Subcutaneous adipose tissue (tissue), 4 donors: ENCODE results near the gene OPRPN. TPM values are rescaled to one million over a fixed set of nuclear protein-coding genes. Genes with fewer than 3 reads are reported as not detected.

Source experiments
- total RNA-seq, 4 donors: library from RNA; depleted of rRNA; stranded (reverse); fragments of >200 nt; gene quantifications; one replicate each; pipeline ENCODE4 v1.1.0, GENCODE V29; 2016

Gene OPRPN
- total RNA-seq, 4 donors from 2014 or later, result not detected

Other genes with a start within 250 kb of the OPRPN start
- gene PRR27, start 243.7 kb upstream of the OPRPN start, total RNA-seq, result not detected
- gene ODAM, start 202.2 kb upstream of the OPRPN start, total RNA-seq, result not detected
- gene FDCSP, start 171.8 kb upstream of the OPRPN start, total RNA-seq, result not detected
- gene CSN3, start 155.3 kb upstream of the OPRPN start, total RNA-seq, result not detected
- not detected for gene CABS1, start 63.0 kb upstream of the OPRPN start, total RNA-seq
- not detected for gene SMR3A, start 37.2 kb upstream of the OPRPN start, total RNA-seq
- gene SMR3B, start 14.8 kb upstream of the OPRPN start, total RNA-seq, result not detected
- not detected for gene MUC7, start 74.3 kb downstream of the OPRPN start, total RNA-seq
- not detected for gene AMTN, start 120.6 kb downstream of the OPRPN start, total RNA-seq
- not detected for gene AMBN, start 194.3 kb downstream of the OPRPN start, total RNA-seq
- under 1 TPM in 1 of 4 donors, not detected in 3; 0.16 TPM for gene ENAM, start 230.8 kb downstream of the OPRPN start, total RNA-seq